ENCODE data around the gene TMEM43.

Gene TMEM43

GRCh38 chr3:14137445-14137844, 12.6 kb downstream of the TMEM43 start:
- DNase-seq (ENCODE audit: low read depth in 1 of 2, low spot score in 1 of 2) = no peak

GRCh38 chr3:14138109-14138877, 13.4 kb downstream of the TMEM43 start:
- DNase-seq (ENCODE audit: low read depth in 1 of 2, low spot score in 1 of 2) = no peak

DNA sequence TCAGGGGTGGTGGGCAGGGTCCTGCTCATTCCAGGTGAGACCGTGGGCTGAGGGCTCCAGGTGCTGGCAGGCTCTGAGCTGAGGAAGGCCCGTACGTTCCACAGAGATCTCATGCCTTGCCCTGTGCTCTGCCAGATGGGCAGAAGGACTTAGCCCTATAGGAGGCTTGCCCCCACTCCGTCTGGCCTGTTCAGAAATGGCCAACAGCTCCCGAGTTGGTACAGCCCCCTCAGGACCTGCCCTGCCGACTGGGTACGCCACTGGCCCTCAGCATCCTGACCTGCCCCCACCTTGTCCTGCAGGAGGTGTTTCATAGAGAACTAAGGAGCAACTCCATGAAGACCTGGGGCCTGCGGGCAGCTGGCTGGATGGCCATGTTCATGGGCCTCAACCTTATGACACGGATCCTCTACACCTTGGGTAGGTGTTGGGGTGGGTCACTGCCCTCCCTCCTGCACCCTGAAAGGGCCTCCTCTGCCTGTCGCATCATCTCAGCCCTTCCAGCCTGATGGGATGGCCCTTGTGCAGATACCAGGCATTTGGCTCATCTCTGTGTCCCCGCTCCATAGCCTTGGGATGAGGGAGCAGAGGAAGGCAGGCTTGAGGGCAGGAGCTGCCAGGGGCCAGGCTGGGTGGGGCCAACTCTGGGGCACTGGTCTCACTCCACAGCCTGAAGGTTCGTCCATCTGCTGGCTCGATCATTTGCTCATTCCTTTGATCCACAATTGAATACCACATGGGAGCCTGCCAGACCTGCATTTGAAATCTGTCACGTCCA, 14.2 kb downstream of the TMEM43 start:
- no peak for DNase-seq (ENCODE audit: low read depth in 1 of 2, low spot score in 1 of 2)

DNA sequence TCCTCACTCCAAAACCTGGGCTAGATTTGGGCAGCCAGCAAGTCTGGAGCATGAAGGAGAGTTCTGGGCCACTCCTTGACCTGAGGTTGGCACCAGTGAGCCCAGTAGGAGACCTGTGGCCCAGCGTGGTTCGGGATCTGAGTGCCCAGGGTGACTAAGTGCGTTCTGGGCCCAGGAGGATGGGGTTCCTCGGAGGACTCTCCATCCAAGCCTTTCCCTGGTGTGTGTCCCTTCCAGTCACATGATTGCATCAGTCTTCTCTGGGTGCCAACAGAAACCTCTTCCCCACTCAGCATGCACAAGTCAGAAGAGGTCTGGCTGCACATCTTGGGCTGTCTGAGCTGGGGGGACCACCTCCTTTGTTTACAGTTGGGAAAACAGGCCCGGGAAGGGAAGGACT, 14.9 kb downstream of the TMEM43 start:
- DNase-seq (ENCODE audit: low read depth in 1 of 2, low spot score in 1 of 2) = no peak

DNA sequence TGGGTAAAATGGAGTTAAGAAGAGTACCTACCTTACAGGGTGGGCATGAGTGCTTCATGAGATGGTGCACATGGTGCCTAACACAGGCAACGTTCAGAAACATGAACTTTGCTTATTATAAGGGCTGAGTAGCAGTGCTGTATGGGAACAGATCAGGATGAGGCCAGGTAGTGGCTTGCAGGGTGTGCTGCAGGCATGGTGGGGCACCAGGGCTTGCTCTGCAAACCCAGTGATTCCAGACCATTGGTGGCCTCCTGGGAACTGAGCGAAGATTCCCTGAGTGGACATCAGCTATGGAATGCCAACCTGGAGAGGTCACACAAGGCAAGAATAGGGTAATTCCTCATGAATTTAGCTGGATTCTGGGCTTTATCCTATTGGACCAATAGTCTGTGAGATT, 15.8 kb downstream of the TMEM43 start:
- DNase-seq (ENCODE audit: low read depth in 1 of 2, low spot score in 1 of 2) = no peak

- DNase-seq (ENCODE audit: low read depth in 1 of 2, low spot score in 1 of 2) = no peak
Measured at GRCh38 chr3:14141144-14141543, 16.3 kb downstream of the TMEM43 start.

DNA sequence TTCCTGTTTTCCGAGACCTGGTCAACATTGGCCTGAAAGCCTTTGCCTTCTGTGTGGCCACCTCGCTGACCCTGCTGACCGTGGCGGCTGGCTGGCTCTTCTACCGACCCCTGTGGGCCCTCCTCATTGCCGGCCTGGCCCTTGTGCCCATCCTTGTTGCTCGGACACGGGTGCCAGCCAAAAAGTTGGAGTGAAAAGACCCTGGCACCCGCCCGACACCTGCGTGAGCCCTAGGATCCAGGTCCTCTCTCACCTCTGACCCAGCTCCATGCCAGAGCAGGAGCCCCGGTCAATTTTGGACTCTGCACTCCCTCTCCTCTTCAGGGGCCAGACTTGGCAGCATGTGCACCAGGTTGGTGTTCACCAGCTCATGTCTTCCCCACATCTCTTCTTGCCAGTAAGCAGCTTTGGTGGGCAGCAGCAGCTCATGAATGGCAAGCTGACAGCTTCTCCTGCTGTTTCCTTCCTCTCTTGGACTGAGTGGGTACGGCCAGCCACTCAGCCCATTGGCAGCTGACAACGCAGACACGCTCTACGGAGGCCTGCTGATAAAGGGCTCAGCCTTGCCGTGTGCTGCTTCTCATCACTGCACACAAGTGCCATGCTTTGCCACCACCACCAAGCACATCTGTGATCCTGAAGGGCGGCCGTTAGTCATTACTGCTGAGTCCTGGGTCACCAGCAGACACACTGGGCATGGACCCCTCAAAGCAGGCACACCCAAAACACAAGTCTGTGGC, 16.9 kb downstream of the TMEM43 start:
- DNase-seq (ENCODE audit: low read depth in 1 of 2, low spot score in 1 of 2) = no peak

- DNase-seq (ENCODE audit: low read depth in 1 of 2, low spot score in 1 of 2) = peak in 1 of 2 donors; percentile 32
Measured at GRCh38 chr3:14142567-14143270, 17.9 kb downstream of the TMEM43 start.

- DNase-seq (ENCODE audit: low read depth in 1 of 2, low spot score in 1 of 2) = no peak
Measured at GRCh38 chr3:14143271-14144225, 18.7 kb downstream of the TMEM43 start.

GRCh38 chr3:14144423-14145075, 19.7 kb downstream of the TMEM43 start:
- DNase-seq (ENCODE audit: low read depth in 1 of 2, low spot score in 1 of 2) = peak in 1 of 2 donors; percentile 43

- DNase-seq (ENCODE audit: low read depth in 1 of 2, low spot score in 1 of 2) = no peak
Measured at GRCh38 chr3:14145236-14145635, 20.4 kb downstream of the TMEM43 start.

- DNase-seq (ENCODE audit: low read depth in 1 of 2, low spot score in 1 of 2) = no peak
Measured at GRCh38 chr3:14145670-14146380, 21.0 kb downstream of the TMEM43 start.

- no peak for DNase-seq (ENCODE audit: low read depth in 1 of 2, low spot score in 1 of 2)
Measured at GRCh38 chr3:14146381-14147065, 21.7 kb downstream of the TMEM43 start.

DNA sequence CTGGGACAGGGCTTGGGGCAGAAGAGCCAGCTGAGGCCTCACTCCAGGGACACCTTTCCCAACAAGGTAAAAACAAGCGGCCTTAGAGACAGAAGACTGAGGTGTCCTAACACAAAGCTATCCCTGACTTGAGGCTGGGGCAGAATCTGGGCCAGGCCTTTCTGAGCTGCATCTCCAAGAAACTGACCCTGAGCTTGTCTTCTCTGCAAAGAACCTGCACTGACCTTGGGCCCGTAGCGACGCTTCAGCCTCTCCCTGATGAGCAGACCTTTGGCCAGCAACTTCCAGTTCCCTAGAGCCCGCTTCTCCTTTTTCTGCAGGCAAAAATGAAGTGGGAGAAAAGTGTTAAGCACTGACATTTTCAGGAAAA, 22.2 kb downstream of the TMEM43 start:
- DNase-seq (ENCODE audit: low read depth in 1 of 2, low spot score in 1 of 2) = no peak

DNA sequence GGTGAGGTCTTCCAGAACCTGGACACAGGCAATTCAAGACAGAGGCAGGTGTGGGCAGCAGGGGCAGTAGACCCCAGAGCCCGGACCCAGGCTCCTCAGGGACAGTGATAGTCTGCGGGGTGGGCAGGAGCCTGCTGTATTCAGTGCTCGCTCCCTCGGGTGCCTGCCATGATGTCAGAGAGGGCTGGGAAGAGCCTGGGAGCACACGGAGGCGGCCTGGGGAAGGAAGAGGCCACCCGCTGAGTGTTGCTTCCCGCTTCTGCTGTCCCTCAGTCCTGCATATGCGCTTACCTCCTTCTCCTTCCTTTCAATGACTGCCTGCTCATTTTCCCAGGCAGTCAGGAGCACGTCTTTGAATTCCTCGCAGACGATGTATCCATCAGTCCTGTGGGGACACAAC, 22.8 kb downstream of the TMEM43 start:
- no peak for DNase-seq (ENCODE audit: low read depth in 1 of 2, low spot score in 1 of 2)

- DNase-seq (ENCODE audit: low read depth in 1 of 2, low spot score in 1 of 2) = no peak
Measured at GRCh38 chr3:14148041-14148985, 23.5 kb downstream of the TMEM43 start.

GRCh38 chr3:14150078-14150477, 25.2 kb downstream of the TMEM43 start:
- no peak for DNase-seq (ENCODE audit: low read depth in 1 of 2, low spot score in 1 of 2)

All from stimulated activated CD4-positive, alpha-beta T cell treated with anti-CD3 and anti-CD28 coated beads, Interleukin-15, amount 100 ng/mL, for 1 hour (primary cell).